Fibroblast of skin of back (primary cell): ENCODE results near the gene NKD1.

Experiments used
- DNase-seq: peaks from one replicate; pipeline ENCODE4 v3.0.0-alpha.2; 2013

The NKD1 gene

DNA sequence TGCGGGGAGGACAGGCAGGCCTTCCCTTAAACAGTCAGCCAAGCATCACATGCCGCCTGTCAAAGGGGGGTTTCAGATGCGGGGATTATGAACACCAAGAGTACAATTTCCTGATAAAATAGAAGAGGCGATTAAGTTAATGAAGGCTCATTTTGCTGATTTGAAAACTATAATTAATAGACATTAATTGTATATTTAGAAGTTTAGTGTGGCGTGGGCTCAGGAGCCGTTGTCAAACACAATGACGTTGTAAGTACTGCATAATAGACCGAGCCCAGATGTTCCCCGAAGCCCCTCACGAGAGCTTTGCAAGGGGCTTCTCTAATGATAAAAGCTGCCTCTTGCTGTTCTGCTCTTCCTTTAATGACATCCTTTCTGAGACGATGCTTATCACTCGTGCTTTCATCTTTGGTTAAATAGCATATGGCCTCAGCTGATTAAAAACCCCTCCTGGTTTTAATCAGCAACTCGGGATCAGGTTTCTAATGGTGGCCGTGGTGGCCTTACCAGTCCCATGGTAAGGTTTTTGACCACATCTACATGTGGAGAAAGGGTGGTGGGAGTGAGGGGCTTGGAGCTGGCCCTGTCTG, 104.7 kb downstream of the NKD1 start:
- no peak for DNase-seq

DNA sequence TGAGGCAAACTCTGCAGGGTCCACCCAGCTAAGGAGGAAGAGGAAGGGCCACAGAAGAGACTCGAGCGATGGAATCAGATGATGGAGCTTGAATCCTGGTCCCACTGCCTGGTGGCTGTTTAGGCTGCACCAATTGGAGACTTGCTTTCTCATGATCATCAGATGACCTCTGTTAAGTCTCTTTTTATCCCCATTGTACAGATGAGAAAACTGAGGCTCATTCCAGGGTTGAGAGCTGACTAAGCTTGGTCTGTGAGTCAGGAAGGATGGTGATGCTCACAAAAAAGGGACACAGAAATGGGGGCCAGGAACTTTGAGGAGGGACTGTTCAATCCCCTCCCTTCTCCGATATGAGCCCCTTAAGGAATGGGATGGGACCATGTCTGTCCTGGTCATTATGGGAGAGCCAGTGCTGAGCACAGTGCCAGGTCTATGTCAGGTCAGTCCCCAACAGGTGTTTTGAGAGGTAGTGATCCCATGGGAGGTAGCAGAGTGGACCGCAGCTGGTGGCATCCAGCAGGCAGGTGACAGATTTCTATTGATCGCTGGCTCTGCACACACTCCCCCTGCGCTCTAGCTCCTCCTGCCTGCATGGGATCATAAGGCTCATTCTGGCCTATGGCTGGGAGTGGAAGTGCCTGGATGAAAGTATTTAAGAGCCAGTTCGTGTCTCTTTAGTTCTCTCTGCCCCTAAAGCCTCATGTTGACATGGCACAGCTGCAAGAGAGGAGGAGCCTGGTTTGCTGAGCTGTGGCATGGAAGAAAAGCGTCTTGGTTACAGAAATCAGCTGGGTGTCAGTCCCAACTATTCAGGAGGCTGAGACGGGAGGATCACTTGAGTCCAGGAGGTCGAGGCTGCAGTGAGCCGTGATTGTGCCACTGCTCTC, 105.7 kb downstream of the NKD1 start:
- no peak for DNase-seq

DNA sequence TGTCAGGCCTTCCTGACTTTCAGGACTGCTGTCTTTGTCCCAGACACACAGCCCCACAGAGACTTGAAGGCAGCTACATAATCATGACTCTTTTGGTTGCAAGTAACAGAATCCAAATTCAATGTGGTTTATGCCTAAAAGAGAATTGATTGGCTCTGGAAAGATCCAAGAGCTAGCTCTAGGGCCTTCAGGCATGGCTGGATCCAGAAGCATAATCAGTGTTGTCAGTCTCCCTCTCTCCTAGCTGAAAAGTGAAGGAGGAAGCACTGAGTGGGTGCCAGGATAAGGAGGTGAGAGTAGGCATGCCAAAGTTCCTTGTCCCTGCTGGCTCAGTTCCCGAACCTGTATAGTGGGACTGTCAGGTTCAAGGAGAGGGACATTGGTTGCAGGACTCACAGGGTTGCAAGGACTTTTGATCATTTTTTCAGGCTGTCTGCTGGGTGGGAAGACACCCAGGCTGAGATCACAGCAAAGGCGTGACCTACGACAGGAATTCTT, 107.4 kb downstream of the NKD1 start:
- no peak for DNase-seq

DNA sequence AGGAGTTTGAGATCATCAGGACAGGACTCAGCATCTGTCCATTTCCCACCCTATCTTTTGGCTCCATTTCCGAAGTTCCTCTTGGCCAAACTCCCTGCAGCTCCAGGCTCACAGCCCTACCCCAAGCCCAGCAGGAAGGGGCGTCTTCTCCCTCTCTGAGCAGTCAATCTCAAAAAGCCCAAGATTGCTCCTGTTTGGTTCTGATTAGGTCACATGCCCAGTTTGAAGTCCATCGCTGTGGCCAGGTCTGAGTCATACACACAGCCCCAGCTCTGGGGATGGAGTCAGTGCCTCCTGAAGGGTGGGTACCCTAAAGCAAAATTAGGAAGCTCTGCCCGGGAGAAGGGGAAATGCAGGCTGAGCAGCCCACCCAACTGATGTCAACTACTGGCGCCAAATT, 109.0 kb downstream of the NKD1 start:
- no peak for DNase-seq

DNA sequence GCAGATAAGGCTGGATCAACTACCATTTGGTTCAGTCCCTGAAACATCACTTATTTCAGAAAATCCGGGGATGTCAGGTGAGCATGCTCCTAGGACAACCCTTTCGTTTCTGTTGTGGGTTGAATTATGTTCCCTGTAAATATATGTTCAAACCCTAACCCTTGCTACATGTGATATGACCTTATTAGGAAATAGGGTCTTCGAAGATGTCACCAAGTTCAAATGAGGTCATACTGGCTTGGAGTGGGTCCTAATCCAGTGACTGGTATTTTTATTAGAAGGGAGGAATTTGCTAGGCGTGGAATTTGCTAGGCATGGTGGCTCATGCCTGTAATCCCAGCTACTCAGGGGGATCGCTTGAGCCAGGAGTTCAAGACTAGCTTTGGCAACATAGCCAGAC, 111.6 kb downstream of the NKD1 start:
- no peak for DNase-seq

DNA sequence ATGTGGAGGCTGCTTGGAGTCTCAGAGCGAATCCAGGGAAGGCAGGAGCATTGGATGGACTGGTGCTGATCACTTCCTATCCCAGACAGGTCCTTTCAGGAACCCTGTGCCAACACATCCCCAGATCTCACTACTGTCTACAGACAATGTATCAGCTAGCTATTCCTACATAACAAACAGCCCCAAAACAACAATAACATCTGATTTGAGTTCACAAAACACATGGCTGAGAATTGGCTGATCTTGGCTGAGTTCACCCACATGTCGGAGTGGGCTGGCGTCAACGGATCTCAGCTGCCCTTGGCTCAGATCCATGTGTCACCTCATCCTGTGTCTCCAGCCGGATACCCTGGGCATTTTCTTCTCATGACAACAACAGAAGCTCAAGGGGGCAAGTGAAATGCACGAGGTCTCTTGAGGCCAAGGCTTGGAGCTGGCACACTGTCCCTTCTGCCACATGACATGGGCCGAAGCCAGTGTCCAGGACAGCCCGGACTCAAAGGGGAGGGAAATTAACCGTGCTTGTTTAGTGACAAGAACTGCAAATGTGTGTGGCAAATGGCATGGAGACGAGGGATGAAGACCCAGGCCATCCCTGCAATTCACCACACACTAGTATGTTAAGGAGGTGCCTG, 114.2 kb downstream of the NKD1 start:
- no peak for DNase-seq

DNA sequence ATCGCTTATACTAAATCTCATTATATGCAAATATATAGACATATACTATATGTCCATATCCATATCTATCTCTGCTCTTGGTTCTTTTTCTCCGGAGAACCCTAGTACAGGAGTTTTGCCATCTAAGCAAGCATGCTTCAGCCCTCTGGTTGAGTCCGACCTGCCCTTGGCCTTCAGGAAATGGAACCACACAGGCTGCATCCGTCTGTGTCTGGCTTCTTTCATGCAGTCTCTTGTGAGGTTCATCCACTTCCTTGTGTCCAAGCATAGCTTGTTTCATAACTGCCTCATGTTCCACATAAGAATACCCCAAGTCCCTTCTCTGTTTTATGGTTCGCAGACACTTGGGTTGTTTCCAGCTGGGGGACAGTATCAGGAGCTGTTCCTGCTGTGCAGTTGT, 116.1 kb downstream of the NKD1 start:
- no peak for DNase-seq

DNA sequence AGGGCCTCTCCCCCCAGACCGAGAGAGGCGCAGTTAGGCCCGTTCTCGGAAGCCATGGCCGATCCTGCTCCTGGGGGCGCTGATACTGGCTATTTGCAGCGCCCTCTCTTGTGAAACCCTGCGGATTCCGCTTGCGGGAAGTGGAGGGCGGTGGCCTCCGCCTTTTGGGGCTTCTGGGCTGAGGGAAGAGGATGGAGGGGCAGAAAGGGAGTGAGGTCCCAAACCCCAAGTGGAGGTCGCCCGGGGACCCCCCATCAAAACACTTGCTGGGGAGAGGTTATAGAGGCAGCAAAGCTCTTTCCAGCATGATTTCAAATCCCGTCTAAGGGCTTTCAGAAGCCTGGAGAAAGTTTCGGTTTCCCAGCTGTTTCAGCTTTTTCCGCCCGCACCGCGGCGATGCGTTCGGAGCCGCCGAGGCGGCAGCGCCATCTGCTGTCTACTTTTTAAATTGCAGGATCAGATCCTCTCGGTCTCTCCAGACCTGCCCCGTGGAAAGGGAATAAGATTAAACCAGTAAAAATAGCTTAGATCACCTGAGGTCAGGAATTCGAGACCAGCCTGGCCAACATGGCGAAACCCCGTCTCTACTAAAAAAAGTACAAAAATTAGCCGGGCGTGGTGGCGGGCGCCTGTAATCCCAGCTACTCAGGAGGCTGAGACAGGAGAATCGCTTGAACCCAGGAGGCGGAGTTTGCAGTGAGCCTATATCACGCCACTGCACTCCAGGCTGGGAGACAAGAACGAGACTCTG, 117.1 kb downstream of the NKD1 start:
- peak; percentile 58 for DNase-seq

DNA sequence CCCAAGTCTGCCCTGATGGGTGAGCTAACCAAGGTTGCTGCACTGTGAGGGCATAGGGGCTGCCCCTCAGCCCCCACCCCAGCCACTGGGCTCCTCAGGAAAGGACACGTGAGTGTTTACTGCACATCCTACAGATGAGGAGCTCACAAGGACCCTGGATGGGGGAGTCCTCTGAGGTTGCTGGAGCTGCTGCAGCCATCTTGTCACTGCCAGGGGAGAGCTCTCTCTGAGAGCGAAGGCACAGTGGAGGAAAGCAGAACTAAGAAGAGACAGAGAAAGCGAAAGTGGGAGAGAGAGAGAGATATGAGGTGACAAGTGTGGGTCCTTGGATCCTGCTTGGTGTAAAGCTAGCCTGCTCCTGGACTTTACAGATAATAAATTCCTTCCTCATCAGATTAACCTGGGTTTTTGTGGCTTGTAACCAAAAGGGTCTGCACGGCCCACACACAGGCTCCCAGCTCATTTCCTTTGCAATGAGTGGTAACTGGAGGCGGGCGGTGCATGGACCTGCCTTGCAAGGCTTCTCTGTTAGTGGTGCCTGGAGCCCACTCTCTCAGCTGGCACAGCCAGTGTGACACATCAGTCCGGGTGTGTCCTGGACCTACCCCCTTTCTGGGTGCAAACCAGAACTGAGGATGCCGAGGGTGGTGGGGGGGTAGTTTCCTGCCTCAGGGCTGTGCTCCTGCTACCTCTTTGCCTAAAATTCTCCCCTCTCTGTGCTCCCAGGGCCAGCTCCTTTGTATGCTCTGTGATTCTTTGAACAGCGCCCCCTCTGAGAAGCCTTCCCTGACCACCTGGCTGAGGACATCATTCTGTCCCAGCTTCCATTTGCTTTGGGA, 118.7 kb downstream of the NKD1 start:
- no peak for DNase-seq

DNA sequence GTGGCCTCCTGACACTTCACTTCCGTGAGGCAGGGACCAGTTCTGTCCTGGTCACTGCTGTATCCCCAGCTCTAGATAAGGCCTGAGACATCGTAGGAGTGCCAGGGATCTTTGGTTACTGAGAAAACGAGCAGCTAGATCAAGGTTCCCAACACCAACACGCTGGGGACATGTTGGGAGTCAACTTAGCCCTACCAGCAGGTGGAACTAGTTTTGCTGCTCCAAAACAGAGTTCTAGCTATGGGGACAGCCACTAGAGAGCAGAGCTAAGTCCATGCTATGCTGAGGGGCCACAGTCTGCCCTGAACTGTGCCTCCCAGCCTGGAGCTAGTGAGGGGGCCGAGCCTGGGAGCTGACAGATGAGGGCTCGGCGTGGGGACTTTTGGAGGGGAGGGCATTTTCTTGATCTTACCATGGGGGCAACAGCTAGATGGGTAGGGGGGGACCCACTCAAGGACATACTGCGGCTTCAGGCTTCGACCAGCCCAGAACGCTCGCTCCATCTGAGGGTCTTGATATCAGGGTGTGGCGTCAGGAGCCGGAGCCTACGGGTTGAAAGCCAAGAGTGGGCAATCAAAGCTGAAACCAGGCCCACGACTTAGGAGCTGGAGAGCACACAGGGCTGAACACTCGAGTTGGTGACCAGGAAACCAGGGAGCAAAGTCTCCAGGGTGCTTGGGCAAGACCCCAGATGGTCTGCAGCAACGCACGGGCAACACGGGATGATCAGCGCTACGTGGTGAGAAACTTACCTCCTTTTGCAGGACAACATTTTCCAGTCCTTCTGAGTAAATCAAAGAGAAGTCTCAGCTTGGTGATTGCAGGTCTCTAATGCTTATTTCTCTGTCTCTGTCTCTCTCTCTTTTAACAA, 119.5 kb downstream of the NKD1 start:
- DNase-seq: no peak

DNA sequence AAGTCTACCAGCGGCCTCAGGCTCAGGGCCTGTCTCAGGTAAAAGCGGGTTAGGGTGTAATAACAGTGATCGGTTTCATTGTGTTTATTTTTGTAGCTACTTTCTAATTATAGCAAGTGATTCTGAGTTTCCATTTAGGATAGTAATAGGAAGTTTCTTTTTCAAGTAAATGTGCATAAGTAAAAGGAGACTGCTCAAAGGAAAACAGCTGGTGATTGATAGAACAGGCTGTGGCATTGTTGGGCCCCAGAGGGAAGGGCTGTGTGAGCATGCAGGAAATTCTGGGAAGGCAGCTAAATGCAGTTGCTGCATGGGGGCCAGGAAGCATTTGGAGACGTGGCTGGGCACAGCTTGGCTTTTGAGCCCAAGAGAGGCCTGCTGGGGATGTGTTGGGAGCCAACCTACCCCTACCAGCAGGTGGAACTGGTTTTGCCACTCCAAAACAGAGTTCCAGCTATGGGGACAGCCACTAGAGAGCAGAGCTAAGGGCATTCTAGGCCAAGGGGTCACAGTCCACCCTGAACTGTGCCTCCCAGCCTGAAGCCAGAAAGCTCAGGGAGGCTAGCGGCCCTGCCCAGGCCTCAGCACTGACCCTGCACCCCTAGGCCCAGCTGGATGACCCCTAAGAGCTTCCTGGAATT, 120.3 kb downstream of the NKD1 start:
- DNase-seq: no peak

DNA sequence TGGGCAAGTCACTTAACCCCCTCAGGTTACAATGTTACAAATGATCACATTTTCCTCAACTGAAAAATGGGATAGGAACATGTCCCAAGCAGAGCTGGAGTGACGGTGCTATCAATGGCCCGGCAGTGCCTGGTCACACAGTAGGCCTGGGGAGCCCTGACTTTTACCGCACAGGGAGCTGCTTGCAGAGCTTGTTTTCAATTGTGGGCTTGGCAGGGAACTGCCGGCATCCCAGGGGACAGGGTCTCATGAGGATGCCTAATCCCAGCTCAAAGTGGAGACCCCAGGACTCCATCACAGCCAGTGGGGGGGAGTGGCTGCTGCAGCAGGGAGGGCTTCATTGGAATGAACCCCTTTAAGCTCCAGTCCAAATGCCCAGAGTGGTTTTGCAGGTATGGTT, 121.5 kb downstream of the NKD1 start:
- no peak for DNase-seq

DNA sequence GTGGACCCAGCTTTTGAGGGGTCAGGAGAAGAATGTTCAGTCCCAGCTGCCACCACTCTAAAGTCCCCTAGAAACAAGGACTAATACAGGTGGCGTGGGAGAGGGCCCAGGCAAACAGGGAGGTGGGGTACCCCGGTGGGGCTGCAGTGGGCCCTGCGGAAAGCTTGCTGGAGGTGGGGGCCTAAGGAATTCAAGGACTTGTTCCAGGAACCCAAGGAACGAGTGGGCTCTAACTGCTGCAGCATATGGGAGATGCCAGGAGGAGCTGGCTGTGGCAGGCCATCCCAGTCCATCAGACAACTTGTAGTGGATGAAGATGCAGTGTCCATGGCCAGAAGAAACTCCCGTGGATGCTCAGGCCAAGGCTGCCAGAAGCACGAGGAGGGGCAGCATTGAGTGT, 122.3 kb downstream of the NKD1 start:
- DNase-seq: no peak

DNA sequence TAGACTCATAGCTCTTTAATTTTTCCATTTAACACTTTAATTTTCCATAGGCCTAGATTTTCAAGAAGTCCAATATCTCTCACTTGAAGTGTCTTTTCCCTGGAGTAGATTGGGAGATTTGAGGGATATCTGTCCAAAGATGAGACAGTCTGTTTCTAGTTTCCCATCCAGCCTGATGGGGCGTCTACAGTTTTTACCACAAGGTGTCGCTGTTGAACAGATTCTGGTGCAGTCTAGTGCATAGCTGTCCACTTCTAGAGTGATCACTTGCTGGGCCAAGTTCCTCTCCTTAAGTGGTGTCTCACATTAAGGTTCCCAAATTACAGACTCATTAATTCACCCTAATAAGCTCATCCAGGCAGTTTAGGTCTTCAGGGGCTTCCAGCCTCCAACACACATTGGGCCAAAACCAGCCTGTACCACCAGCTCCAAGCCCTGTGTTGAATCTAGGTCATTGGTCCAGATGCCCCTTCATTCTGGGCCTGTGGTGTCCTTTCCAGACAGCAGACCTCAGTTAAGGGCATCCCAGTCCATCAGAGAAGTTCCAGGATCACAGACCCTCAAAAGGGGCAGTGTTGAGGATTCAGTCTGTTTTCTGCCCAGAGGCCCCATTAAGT, 123.6 kb downstream of the NKD1 start:
- peak; percentile 18 for DNase-seq

DNA sequence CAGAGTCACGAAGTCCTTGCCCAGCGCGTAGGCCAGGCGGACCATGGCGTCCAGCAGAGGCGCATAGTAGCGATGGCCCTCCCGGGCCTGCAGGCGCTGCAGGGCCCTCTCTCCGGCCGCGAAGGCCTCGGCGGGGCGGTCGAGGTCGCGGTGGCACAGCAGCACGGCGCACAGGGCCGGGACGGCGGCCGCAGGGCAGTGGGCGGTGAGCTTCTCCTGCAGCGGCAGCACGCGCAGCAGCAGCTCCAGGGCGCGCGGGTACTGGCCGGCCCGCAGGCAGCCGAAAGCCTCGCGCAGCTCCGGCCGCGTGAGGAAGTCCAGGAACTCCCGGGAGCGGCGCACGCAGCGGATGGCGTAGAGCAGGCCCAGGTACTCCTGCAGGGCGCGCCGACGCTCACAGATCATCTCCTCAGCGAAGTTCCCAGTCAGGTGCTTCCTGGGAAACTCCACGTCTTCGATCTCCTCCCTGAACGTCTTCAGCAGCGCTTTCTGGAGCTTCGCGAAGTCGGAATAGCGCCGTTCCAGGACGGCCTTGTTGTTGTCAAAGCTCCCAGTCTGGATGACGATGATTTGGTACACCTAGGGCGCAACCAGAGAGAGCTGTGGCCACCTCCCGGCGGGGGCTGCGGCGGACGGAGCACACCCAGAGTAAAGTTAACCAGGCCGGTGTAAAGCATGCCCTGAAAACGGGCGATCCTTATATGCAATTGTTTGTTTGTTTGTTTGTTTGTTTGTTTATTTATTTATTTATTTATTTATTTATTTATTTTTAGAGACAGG, 125.5 kb downstream of the NKD1 start:
- DNase-seq: no peak

DNA sequence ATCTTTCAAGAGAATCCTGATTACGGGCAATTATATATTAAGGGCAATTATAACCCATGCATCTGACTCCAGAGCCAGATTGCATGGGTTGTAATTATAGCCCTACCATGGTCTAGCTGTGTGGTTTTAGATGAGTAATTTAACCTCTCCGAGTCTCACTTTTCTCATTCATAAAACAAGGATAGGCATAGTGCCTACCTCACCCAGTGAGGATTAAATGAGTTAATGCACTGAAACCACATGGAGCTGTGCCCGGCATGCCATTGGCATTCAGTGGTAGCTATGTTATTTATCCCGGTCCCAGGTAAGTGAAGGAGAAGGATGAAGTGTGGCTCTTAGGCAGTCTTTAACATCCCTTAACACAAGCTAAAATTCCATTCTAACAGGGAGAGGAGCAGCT, 126.6 kb downstream of the NKD1 start:
- no peak for DNase-seq

DNA sequence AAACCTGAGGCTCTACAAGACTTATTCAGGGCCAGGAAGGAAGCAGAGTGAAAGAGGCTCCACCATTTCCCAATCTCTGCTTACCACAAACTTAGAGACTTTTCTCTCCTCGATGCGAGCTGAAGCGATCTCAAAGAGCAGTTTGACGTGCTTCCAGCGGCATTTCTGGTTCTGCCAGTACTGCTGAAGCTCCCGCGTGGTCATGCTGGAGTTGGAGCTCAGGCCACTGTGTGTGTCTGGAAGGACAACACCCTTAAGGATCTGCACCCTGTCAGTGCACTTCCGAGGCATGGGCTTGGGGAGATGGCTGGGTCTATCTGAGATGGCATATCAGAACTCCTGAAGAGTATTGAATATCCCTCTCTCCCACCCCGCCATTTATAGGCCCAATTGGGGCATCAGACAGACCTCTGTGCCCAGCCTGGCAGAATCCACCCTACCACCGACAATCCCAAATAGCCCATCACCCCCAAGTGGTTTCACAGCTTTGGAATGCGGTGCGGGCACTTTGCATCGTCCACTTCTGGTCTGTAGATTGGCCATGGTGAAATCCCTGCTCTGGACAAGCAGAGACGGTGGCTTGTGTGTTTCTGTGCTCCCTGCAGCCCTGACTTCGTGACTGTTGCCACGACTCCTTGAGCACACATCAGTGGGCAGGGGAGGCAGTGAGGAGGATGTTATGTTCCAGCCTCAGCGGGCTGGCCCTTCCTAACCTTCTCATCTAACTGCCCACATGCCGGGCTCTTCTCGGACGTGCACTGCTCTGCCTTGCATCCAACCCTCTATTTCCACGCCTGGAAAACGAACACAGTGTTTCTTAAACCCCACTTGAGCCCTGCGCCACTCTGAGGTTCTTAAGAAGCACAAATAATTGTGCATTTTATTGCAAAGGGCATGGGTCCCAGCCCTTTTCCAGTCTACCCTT, 127.8 kb downstream of the NKD1 start:
- no peak for DNase-seq

DNA sequence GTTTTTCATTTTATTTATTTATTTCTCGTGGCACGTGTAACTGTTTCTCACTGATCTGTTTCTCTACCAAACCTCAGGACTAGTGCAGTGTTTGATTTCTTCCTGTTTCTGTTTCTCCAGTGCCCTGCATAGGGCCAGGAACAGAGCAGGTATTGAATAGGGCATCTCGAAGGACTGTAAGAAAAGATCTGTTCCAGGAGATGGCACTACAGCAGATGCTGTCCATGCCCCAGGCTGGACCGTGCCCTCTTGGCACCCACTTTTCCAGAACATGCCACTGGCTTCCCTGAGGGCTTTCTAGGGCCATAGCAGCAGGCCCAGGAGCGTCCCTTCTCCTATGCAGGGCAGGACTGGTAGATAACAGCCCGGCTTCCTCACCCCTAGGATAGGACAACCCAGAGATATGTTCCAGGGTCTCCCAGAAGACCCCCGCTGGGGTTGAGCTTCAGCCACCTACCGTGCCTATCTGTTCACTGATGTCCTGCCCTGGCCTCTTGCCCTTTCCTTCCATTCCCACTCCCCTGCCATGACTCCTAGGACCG, 128.6 kb downstream of the NKD1 start:
- DNase-seq: no peak
